ENCODE measurements around the gene SIL1.

The SIL1 gene

DNA sequence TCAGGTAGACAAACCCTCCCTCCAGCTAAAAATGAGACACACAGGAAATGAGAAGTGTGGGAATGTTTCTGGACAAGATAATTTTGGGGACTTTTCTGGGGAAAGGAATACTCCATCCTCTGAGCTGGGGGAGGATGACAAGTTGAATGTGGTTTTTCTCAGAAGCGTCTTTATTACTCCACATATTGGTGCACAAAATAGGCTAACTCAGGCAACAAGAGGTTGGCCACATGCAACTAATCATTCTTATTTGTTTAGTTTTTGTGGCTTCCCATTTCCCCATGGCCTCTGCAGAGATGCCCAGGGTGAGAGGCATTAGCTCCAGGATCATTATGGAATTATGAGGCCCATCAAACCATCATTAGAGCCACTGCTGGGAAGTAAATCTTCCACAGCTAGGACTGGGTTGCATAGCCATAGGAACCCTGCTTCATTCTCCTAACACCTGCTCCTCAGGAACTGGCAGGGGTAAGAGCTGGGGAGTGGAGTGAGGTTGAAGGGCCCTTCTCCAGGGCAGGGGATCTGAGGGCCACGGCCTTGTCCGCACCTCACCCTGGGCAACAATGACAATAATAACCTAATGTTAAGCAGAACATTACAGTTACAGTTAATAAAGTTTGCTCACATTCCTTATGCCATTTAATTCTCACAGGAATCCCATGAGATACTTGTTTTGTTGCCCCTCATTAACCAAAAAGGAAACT lies 9.3 kb upstream of the SIL1 start:
- no peak for TF ChIP-seq EZH2phosphoT487 (IDR thresholded peaks at IDR 0.05; ENCODE audit: borderline replicate concordance, low read length)
- TF ChIP-seq, protein P1, sequence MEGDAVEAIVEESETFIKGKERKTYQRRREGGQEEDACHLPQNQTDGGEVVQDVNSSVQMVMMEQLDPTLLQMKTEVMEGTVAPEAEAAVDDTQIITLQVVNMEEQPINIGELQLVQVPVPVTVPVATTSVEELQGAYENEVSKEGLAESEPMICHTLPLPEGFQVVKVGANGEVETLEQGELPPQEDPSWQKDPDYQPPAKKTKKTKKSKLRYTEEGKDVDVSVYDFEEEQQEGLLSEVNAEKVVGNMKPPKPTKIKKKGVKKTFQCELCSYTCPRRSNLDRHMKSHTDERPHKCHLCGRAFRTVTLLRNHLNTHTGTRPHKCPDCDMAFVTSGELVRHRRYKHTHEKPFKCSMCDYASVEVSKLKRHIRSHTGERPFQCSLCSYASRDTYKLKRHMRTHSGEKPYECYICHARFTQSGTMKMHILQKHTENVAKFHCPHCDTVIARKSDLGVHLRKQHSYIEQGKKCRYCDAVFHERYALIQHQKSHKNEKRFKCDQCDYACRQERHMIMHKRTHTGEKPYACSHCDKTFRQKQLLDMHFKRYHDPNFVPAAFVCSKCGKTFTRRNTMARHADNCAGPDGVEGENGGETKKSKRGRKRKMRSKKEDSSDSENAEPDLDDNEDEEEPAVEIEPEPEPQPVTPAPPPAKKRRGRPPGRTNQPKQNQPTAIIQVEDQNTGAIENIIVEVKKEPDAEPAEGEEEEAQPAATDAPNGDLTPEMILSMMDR (IDR thresholded peaks at IDR 0.05; ENCODE audit: low read depth, low read length, poor library complexity, severe bottlenecking): no peak

DNA sequence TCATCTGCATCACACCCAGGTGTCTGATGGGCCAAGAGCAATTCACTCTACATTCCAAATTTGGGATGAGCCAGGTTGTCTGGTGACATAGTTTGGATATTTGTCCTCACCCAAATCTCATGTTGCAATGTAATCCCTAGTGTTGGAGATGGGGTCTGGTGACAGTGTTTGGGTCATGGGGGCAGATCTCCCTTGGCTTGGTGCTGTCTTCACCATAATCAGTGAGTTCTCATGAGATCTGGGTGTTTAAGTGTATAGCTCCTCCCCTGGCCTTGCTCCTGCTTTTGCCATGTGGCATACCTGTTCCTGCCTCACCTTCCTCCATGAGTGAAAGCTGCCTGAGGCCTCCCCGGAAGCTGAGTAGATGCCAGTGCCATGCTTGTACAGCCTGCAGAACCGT lies 7.4 kb upstream of the SIL1 start:
- no peak for TF ChIP-seq EZH2phosphoT487 (IDR thresholded peaks at IDR 0.05; ENCODE audit: borderline replicate concordance, low read length)
- TF ChIP-seq, protein P1 (IDR thresholded peaks at IDR 0.05; ENCODE audit: low read depth, low read length, poor library complexity, severe bottlenecking): no peak
- Histone ChIP-seq H3K9me3 (ENCODE audit: control insufficient read depth, insufficient read depth, low read length) (no peaks in the 10 kb centered on the region), H3K9me2 (replicated peaks; ENCODE audit: control insufficient read depth, low read length) (no peaks in the 10 kb centered on the region), H3K27me3 (ENCODE audit: control insufficient read depth, low read length) (no peaks in the 10 kb centered on the region), H4K20me1 (ENCODE audit: control insufficient read depth, insufficient read depth, low read depth, low read length) (no peaks in the 10 kb centered on the region), H3F3A (ENCODE audit: control insufficient read depth, insufficient read depth) (no peaks in the 10 kb centered on the region), H3K79me2 (ENCODE audit: control insufficient read depth, low read length) (no peaks in the 10 kb centered on the region), H3K36me3 (ENCODE audit: control insufficient read depth, low read length) (no peaks in the 10 kb centered on the region), H3K4me1 (ENCODE audit: control insufficient read depth, low read length) (no peaks in the 10 kb centered on the region), H3K27ac (ENCODE audit: low read depth, low read length) (no peak overlapping the region), H3K4me3 (ENCODE audit: low read length) (no peak overlapping the region), H3K4me2 (ENCODE audit: low read length) (no peak overlapping the region)

More for the DNA sequence above, 9.3 kb upstream of the SIL1 start:
- no peaks in the 10 kb centered on the region for H3K79me2 ChIP-seq (ENCODE audit: control insufficient read depth, low read length)
- no peak overlapping the region for H3K4me3 ChIP-seq (ENCODE audit: low read length)
- no peaks in the 10 kb centered on the region for H3K4me1 ChIP-seq (ENCODE audit: control insufficient read depth, low read length)
- no peaks in the 10 kb centered on the region for H3K9me3 ChIP-seq (ENCODE audit: control insufficient read depth, insufficient read depth, low read length)
- H3F3A ChIP-seq (ENCODE audit: control insufficient read depth, insufficient read depth): no peaks in the 10 kb centered on the region
- H3K27ac ChIP-seq (ENCODE audit: low read depth, low read length): no peak overlapping the region
- H4K20me1 ChIP-seq (ENCODE audit: control insufficient read depth, insufficient read depth, low read depth, low read length): no peaks in the 10 kb centered on the region
- no peaks in the 10 kb centered on the region for H3K27me3 ChIP-seq (ENCODE audit: control insufficient read depth, low read length)
- H3K9me2 ChIP-seq (replicated peaks; ENCODE audit: control insufficient read depth, low read length): no peaks in the 10 kb centered on the region
- no peaks in the 10 kb centered on the region for H3K36me3 ChIP-seq (ENCODE audit: control insufficient read depth, low read length)
- no peak overlapping the region for H3K4me2 ChIP-seq (ENCODE audit: low read length)

DNA sequence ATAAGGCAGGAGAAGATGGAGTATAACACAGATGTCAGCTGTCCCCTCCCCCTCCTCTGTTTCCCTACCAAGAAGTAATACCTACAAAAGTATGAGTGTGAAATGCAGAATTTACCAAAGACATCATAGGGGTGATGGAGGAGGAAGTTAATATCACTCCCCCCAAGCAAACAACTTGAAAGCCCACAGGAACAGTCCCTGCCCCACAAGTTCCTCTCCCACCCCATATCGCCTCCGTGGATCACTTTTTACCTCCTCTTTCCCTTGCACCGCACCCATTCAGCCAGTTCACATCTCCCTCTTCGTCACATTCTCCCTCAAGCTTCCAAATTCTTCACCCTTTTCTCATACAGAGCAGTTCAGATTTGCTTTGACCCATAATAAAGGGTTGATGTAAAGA lies 7.0 kb upstream of the SIL1 start:
- Histone ChIP-seq H3K4me1 (ENCODE audit: control insufficient read depth, low read length) (no peaks in the 10 kb centered on the region), H3K36me3 (ENCODE audit: control insufficient read depth, low read length) (no peaks in the 10 kb centered on the region), H3K27me3 (ENCODE audit: control insufficient read depth, low read length) (no peaks in the 10 kb centered on the region), H3F3A (ENCODE audit: control insufficient read depth, insufficient read depth) (no peaks in the 10 kb centered on the region), H3K9me2 (replicated peaks; ENCODE audit: control insufficient read depth, low read length) (no peaks in the 10 kb centered on the region), H3K79me2 (ENCODE audit: control insufficient read depth, low read length) (no peaks in the 10 kb centered on the region), H3K9me3 (ENCODE audit: control insufficient read depth, insufficient read depth, low read length) (no peaks in the 10 kb centered on the region), H4K20me1 (ENCODE audit: control insufficient read depth, insufficient read depth, low read depth, low read length) (no peaks in the 10 kb centered on the region), H3K4me3 (ENCODE audit: low read length) (no peak overlapping the region), H3K27ac (ENCODE audit: low read depth, low read length) (no peak overlapping the region), H3K4me2 (ENCODE audit: low read length) (no peak overlapping the region)
- TF ChIP-seq EZH2phosphoT487 (IDR thresholded peaks at IDR 0.05; ENCODE audit: borderline replicate concordance, low read length): no peak
- TF ChIP-seq, protein P1 (IDR thresholded peaks at IDR 0.05; ENCODE audit: low read depth, low read length, poor library complexity, severe bottlenecking): no peak
